ENCODE results near the gene GLCE.
A peak's percentile ranks its signal among the peaks of the same experiment; 100 is the strongest.

GLCE gene

GRCh38 chr15:69132977-69133861, 27.2 kb upstream of the GLCE start:
- H3K4me3 Mint-ChIP-seq = no peak overlapping the region
- peaks cover 9% of the 10 kb centered on the region for H3K27me3 Mint-ChIP-seq (ENCODE audit: low read depth, poor library complexity)
- TF ChIP-seq CTCF (IDR thresholded peaks at IDR 0.05) = no peak
- DNase-seq = no peak
- no peaks in the 10 kb centered on the region for H3K9me3 Mint-ChIP-seq
- no peaks in the 10 kb centered on the region for H3K36me3 Mint-ChIP-seq (ENCODE audit: low read depth)
- H3K27ac Mint-ChIP-seq = peak overlapping the region; percentile 30
- peaks cover 26% of the 10 kb centered on the region for H3K4me1 Mint-ChIP-seq

- Mint-ChIP-seq H3K9me3 (no peaks in the 10 kb centered on the region), H3K27ac (no peak overlapping the region), H3K4me1 (peaks cover 22% of the 10 kb centered on the region), H3K27me3 (ENCODE audit: low read depth, poor library complexity) (peaks cover 16% of the 10 kb centered on the region), H3K4me3 (no peak overlapping the region), H3K36me3 (ENCODE audit: low read depth) (no peaks in the 10 kb centered on the region)
- no peak for DNase-seq
- no peak for TF ChIP-seq CTCF (IDR thresholded peaks at IDR 0.05)
These were observed 26.4 kb upstream of the GLCE start for GRCh38 chr15:69133862-69134519.

- Mint-ChIP-seq H3K4me3 (no peak overlapping the region), H3K27me3 (ENCODE audit: low read depth, poor library complexity) (peaks cover 20% of the 10 kb centered on the region), H3K36me3 (ENCODE audit: low read depth) (no peaks in the 10 kb centered on the region), H3K4me1 (peaks cover 26% of the 10 kb centered on the region), H3K9me3 (no peaks in the 10 kb centered on the region), H3K27ac (no peak overlapping the region)
- no peak for DNase-seq
- no peak for TF ChIP-seq CTCF (IDR thresholded peaks at IDR 0.05)
These were observed 25.6 kb upstream of the GLCE start for GRCh38 chr15:69134791-69135190.

- no peak for TF ChIP-seq CTCF (IDR thresholded peaks at IDR 0.05)
- Mint-ChIP-seq H3K27me3 (ENCODE audit: low read depth, poor library complexity) (peaks cover 23% of the 10 kb centered on the region), H3K4me1 (peaks cover 26% of the 10 kb centered on the region), H3K9me3 (no peaks in the 10 kb centered on the region), H3K27ac (no peak overlapping the region), H3K4me3 (no peak overlapping the region), H3K36me3 (ENCODE audit: low read depth) (no peaks in the 10 kb centered on the region)
- DNase-seq = no peak
These were observed 24.9 kb upstream of the GLCE start for GRCh38 chr15:69135499-69135898.

- no peak overlapping the region for H3K27ac Mint-ChIP-seq
- H3K4me1 Mint-ChIP-seq = peaks cover 22% of the 10 kb centered on the region
- peaks cover 4% of the 10 kb centered on the region for H3K9me3 Mint-ChIP-seq
- H3K4me3 Mint-ChIP-seq = no peak overlapping the region
- no peak for TF ChIP-seq CTCF (IDR thresholded peaks at IDR 0.05)
- peaks cover 29% of the 10 kb centered on the region for H3K27me3 Mint-ChIP-seq (ENCODE audit: low read depth, poor library complexity)
- no peak for DNase-seq
- no peaks in the 10 kb centered on the region for H3K36me3 Mint-ChIP-seq (ENCODE audit: low read depth)
These were observed 21.5 kb upstream of the GLCE start for GRCh38 chr15:69138963-69139362.
